Right lobe of liver (tissue), 6 donors: ENCODE results near the gene SCARF2. TPM values are rescaled to one million over a fixed set of nuclear protein-coding genes. Genes with fewer than 3 reads are reported as not detected.
A peak's percentile ranks its signal among the peaks of the same experiment; 100 is the strongest.

Experiments used
- ATAC-seq, 4 donors: fragments of 200-7000 bp; cut with Tn5 transposase; one replicate each; pipeline ENCODE4 v1.9.1; 2020; ENCODE audit warnings: mild to moderate bottlenecking in 4 of 4, moderate library complexity in 4 of 4
- DNase-seq, 3 donors: peaks; one replicate each; pipeline ENCODE4 v3.0.0-alpha.2; 2020
- H3K27ac ChIP-seq, 3 donors: fragments of 200-600 bp; one replicate each; pipeline ENCODE4 v1.8.0; 2022
- H3K27me3 ChIP-seq, 2 donors: fragments of 200-600 bp; one replicate each; pipeline ENCODE4 v1.8.0; 2022
- H3K36me3 ChIP-seq, 4 donors: fragments of 200-600 bp; sonication (generic) in 1 of 4; one replicate each; pipeline versions ENCODE4 v1.5.1 to v1.8.0; 2017 to 2022; ENCODE audit warnings: control low read depth in 1 of 4
- H3K4me1 ChIP-seq, 4 donors: fragments of 200-600 bp; sonication (generic) in 1 of 4; one replicate each; pipeline versions ENCODE4 v1.5.1 to v1.8.0; 2017 to 2022; ENCODE audit warnings: control low read depth in 1 of 4
- H3K4me3 ChIP-seq, 3 donors: fragments of 200-600 bp; one replicate each; pipeline ENCODE4 v1.8.0; 2022
- H3K9me3 ChIP-seq, 4 donors: fragments of 200-600 bp; sonication (generic) in 1 of 4; one replicate each; pipeline versions ENCODE4 v1.5.1 to v1.8.0; 2017 to 2022; ENCODE audit warnings: control low read depth in 1 of 4
- POLR2A ChIP-seq: fragments of 450-650 bp; IDR thresholded peaks from one replicate; pipeline ENCODE4 v1.6.1; 2017; ENCODE audit warnings: antibody characterized with exemption, mild to moderate bottlenecking
- WGBS: methylation state at CpG from one replicate; pipeline ENCODE4 v1.1.6; 2018; ENCODE audit warnings: low coverage, low lambda C conversion rate; ENCODE audit not compliant: insufficient coverage; ENCODE audit errors: missing lambda C conversion rate; 5-methylcytosine and 5-hydroxymethylcytosine counted together
- intact Hi-C, 2 donors: fragments of 100-400 bp; cut with DNase I; formaldehyde crosslinking; loops; one replicate each; pipeline versions ENCODE4 v1.11.2 to v1.14.1; 2022
- total RNA-seq, 6 experiments: library from RNA; depleted of rRNA in 2 of 6; stranded (reverse); fragments of >200 nt in 2 of 6; fragmentation: NEBNext Ultra II Directional in 3 of 6; extraction: Animal tissue kit (Norgen Biotek cat#: 25700) in 3 of 6; gene quantifications; one replicate each; pipeline versions ENCODE4 v1.1.0 to v1.2.4, GENCODE V29; 2016 to 2023
- TF ChIP-seq, protein P1 (sequence below), 4 donors: fragments of 200-600 bp in 3 of 4; fragments of 450-650 bp in 1 of 4; IDR thresholded peaks; one replicate each; pipeline versions ENCODE4 v1.5.1 to v1.8.0; 2016 to 2022; ENCODE audit warnings: antibody characterized with exemption in 4 of 4, mild to moderate bottlenecking in 2 of 4
- donor health status: DM: no; HTN: yes; CAD: no.
- donor health status: DM: no; HTN: no; CAD: no.
- donor health status: DM: no; HTN: no; CAD: no.
- donor health status: DM: no; HTN: yes; CAD: no.
- donor health status: DM: no; HTN: yes; CAD: no.

SCARF2 gene
- total RNA-seq, 6 experiments from 2014 or later: 1.1 to 3.4 (median 1.8) TPM

- Histone ChIP-seq H3K9me3 (no peaks in the 10 kb centered on the region), H3K4me3 (no peak overlapping the region), H3K36me3 (peaks cover 0 to 11% (median 0%) of the 10 kb centered on the region in 4 donors), H3K27me3 (no peaks in the 10 kb centered on the region), H3K27ac (no peak overlapping the region), H3K4me1 (peaks cover 0 to 5% (median 3%) of the 10 kb centered on the region in 4 donors)
- ATAC-seq (no peak), DNase-seq (peak in 1 of 3 donors; percentile 27)
- TF ChIP-seq POLR2A: no peak
- TF ChIP-seq, protein P1, sequence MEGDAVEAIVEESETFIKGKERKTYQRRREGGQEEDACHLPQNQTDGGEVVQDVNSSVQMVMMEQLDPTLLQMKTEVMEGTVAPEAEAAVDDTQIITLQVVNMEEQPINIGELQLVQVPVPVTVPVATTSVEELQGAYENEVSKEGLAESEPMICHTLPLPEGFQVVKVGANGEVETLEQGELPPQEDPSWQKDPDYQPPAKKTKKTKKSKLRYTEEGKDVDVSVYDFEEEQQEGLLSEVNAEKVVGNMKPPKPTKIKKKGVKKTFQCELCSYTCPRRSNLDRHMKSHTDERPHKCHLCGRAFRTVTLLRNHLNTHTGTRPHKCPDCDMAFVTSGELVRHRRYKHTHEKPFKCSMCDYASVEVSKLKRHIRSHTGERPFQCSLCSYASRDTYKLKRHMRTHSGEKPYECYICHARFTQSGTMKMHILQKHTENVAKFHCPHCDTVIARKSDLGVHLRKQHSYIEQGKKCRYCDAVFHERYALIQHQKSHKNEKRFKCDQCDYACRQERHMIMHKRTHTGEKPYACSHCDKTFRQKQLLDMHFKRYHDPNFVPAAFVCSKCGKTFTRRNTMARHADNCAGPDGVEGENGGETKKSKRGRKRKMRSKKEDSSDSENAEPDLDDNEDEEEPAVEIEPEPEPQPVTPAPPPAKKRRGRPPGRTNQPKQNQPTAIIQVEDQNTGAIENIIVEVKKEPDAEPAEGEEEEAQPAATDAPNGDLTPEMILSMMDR (IDR thresholded peaks at IDR 0.05): no peak
- intact Hi-C loops: no loop called here
- WGBS: 74% methylated on average over 2 of the region's 3 CpGs
Measured at GRCh38 chr22:20407829-20408228, 29.8 kb downstream of the SCARF2 start.

GRCh38 chr22:20406686-20407408, 30.8 kb downstream of the SCARF2 start:
- intact Hi-C loops: no loop called here
- 86% methylated on average over 2 of the region's 13 CpGs for WGBS
- Histone ChIP-seq H3K36me3 (peaks cover 0 to 11% (median 0%) of the 10 kb centered on the region in 4 donors), H3K27ac (no peak overlapping the region), H3K27me3 (no peaks in the 10 kb centered on the region), H3K4me1 (peaks cover 0 to 7% (median 3%) of the 10 kb centered on the region in 4 donors), H3K4me3 (no peak overlapping the region), H3K9me3 (no peaks in the 10 kb centered on the region)
- ATAC-seq: no peak
- DNase-seq: peak in 1 of 3 donors; percentile 17
- TF ChIP-seq, protein P1 (IDR thresholded peaks at IDR 0.05): no peak
- TF ChIP-seq POLR2A: no peak

- DNase-seq (peak in 1 of 3 donors; percentile 36), ATAC-seq (no peak)
- H3K9me3 ChIP-seq: no peaks in the 10 kb centered on the region
- TF ChIP-seq, protein P1 (IDR thresholded peaks at IDR 0.05): no peak
- TF ChIP-seq POLR2A: no peak
- no peaks in the 10 kb centered on the region for H3K27me3 ChIP-seq
- no peak overlapping the region for H3K4me3 ChIP-seq
- no peak overlapping the region for H3K27ac ChIP-seq
- H3K36me3 ChIP-seq: peaks cover 0 to 11% (median 0%) of the 10 kb centered on the region in 4 donors
- intact Hi-C loops: no loop called here
- WGBS: 100% methylated on average over 1 of the region's 62 CpGs
- peaks cover 0 to 7% (median 3%) of the 10 kb centered on the region in 4 donors for H3K4me1 ChIP-seq
Measured at GRCh38 chr22:20405931-20406685, 31.5 kb downstream of the SCARF2 start.

DNA sequence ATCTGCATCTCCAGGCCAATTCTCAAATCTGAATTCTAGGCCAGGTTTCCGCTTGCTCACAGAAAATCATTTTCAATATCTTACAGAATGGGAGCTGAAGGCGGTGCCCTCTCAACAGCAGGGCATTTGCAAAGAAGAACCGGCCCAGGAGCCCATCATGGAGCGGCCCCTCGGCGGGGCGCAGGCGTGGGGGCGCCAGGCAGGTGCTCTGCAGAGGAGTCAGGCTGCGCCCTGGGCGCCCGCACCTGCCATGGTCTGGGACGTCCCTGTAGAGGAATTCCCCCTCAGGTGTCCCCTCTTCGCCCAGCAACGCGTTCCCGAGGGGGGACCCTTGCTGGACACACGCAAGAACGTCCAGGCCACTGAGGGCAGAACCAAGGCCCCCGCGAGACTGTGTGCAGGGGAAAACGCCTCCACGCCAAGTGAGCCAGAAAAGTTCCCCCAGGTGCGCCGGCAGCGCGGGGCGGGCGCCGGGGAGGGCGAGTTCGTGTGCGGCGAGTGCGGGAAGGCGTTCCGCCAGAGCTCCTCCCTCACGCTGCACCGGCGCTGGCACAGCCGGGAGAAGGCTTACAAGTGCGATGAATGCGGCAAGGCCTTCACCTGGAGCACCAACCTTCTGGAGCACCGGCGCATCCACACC, 32.2 kb downstream of the SCARF2 start:
- peaks cover 0 to 7% (median 3%) of the 10 kb centered on the region in 4 donors for H3K4me1 ChIP-seq
- DNase-seq (peak in 1 of 3 donors; percentile 42), ATAC-seq (no peak)
- peaks cover 0 to 11% (median 0%) of the 10 kb centered on the region in 4 donors for H3K36me3 ChIP-seq
- TF ChIP-seq, protein P1 (IDR thresholded peaks at IDR 0.05): no peak
- no peak for TF ChIP-seq POLR2A
- no peak overlapping the region for H3K27ac ChIP-seq
- 98% methylated on average over 16 of the region's 45 CpGs for WGBS
- intact Hi-C loops: no loop called here
- H3K27me3 ChIP-seq: no peaks in the 10 kb centered on the region
- no peaks in the 10 kb centered on the region for H3K9me3 ChIP-seq
- no peak overlapping the region for H3K4me3 ChIP-seq
